Epithelial cell of proximal tubule (primary cell): ENCODE results near the gene CCDC137. TPM values are rescaled to one million over a fixed set of nuclear protein-coding genes. Genes with fewer than 3 reads are reported as not detected.

ENCODE experiments used
- DNase-seq: peaks from one replicate; pipeline ENCODE4 v3.0.0-alpha.2; 2011; ENCODE audit warnings: low read depth
- H3K4me3 ChIP-seq: 2 replicates; pipeline ENCODE4 v1.5.1; 2011; ENCODE audit warnings: low read depth, mild to moderate bottlenecking, low read length
- CTCF ChIP-seq: conservative IDR thresholded peaks from 2 replicates; pipeline ENCODE4 v1.5.1; 2012; ENCODE audit warnings: low read depth, mild to moderate bottlenecking, low read length
- total RNA-seq: library from RNA; depleted of rRNA; stranded (reverse); fragments of >200 nt; gene quantifications from 2 replicates; pipeline ENCODE4 v1.2.3, GENCODE V29; 2015

Gene CCDC137
- total RNA-seq, 1 donor from 2014 or later: 32.7 TPM

- TF ChIP-seq CTCF: no peak
- no peak overlapping the region for H3K4me3 ChIP-seq
- DNase-seq: no peak
Observed at GRCh38 chr17:81660441-81660840, 6.1 kb upstream of the CCDC137 start.

- no peak overlapping the region for H3K4me3 ChIP-seq
- TF ChIP-seq CTCF: no peak
- DNase-seq: no peak
Observed at GRCh38 chr17:81662002-81662401, 4.5 kb upstream of the CCDC137 start.

- TF ChIP-seq CTCF: no peak
- DNase-seq: no peak
- H3K4me3 ChIP-seq: no peak overlapping the region
Observed at GRCh38 chr17:81664051-81664470, 2.5 kb upstream of the CCDC137 start.

- TF ChIP-seq CTCF: no peak
- peak overlapping the region; percentile 96 for H3K4me3 ChIP-seq
- DNase-seq: no peak
Observed at GRCh38 chr17:81665205-81666091, 1.1 kb upstream of the CCDC137 start.

- TF ChIP-seq CTCF: no peak
- peak overlapping the region; percentile 96 for H3K4me3 ChIP-seq
- no peak for DNase-seq
Observed at GRCh38 chr17:81666092-81666341, 520 bp upstream of the CCDC137 start.

GRCh38 chr17:81667754-81668153, 1.2 kb downstream of the CCDC137 start:
- H3K4me3 ChIP-seq: peak overlapping the region; percentile 23

More at GRCh38 chr17:81667754-81668153, 1.2 kb downstream of the CCDC137 start:
- TF ChIP-seq CTCF: no peak
- DNase-seq: no peak
